ENCODE results near the gene SLC35F3. TPM values are rescaled to one million over a fixed set of nuclear protein-coding genes. Genes with fewer than 3 reads are reported as not detected.

Gene SLC35F3
- total RNA-seq, 1 donor from 2014 or later: 0.36 TPM

- no peak overlapping the region for H3K27ac Mint-ChIP-seq (ENCODE audit: unreplicated experiment)
- TF ChIP-seq, protein P1, sequence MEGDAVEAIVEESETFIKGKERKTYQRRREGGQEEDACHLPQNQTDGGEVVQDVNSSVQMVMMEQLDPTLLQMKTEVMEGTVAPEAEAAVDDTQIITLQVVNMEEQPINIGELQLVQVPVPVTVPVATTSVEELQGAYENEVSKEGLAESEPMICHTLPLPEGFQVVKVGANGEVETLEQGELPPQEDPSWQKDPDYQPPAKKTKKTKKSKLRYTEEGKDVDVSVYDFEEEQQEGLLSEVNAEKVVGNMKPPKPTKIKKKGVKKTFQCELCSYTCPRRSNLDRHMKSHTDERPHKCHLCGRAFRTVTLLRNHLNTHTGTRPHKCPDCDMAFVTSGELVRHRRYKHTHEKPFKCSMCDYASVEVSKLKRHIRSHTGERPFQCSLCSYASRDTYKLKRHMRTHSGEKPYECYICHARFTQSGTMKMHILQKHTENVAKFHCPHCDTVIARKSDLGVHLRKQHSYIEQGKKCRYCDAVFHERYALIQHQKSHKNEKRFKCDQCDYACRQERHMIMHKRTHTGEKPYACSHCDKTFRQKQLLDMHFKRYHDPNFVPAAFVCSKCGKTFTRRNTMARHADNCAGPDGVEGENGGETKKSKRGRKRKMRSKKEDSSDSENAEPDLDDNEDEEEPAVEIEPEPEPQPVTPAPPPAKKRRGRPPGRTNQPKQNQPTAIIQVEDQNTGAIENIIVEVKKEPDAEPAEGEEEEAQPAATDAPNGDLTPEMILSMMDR (IDR thresholded peaks at IDR 0.05; ENCODE audit: unreplicated experiment): no peak
- no peaks in the 10 kb centered on the region for H3K36me3 Mint-ChIP-seq (ENCODE audit: low read depth, unreplicated experiment)
- no peak overlapping the region for H3K4me3 Mint-ChIP-seq (ENCODE audit: unreplicated experiment)
- H3K27me3 Mint-ChIP-seq (ENCODE audit: unreplicated experiment): no peaks in the 10 kb centered on the region
- peaks cover 8% of the 10 kb centered on the region for H3K4me1 Mint-ChIP-seq (ENCODE audit: unreplicated experiment)
- no peak for DNase-seq (ENCODE audit: low spot score)
- no peaks in the 10 kb centered on the region for H3K9me3 Mint-ChIP-seq (ENCODE audit: unreplicated experiment)
These were observed 79.3 kb downstream of the SLC35F3 start for GRCh38 chr1:233983811-233984210.

GRCh38 chr1:233988963-233989696 lies 84.7 kb downstream of the SLC35F3 start:
- TF ChIP-seq, protein P1 (IDR thresholded peaks at IDR 0.05; ENCODE audit: unreplicated experiment): no peak
- no peak overlapping the region for H3K27ac Mint-ChIP-seq (ENCODE audit: unreplicated experiment)
- no peaks in the 10 kb centered on the region for H3K9me3 Mint-ChIP-seq (ENCODE audit: unreplicated experiment)
- peaks cover 7% of the 10 kb centered on the region for H3K4me1 Mint-ChIP-seq (ENCODE audit: unreplicated experiment)
- H3K36me3 Mint-ChIP-seq (ENCODE audit: low read depth, unreplicated experiment): no peaks in the 10 kb centered on the region
- no peak for DNase-seq (ENCODE audit: low spot score)
- no peak overlapping the region for H3K4me3 Mint-ChIP-seq (ENCODE audit: unreplicated experiment)
- H3K27me3 Mint-ChIP-seq (ENCODE audit: unreplicated experiment): no peaks in the 10 kb centered on the region

GRCh38 chr1:233990486-233990885 lies 86.0 kb downstream of the SLC35F3 start:
- no peaks in the 10 kb centered on the region for H3K9me3 Mint-ChIP-seq (ENCODE audit: unreplicated experiment)
- no peaks in the 10 kb centered on the region for H3K4me1 Mint-ChIP-seq (ENCODE audit: unreplicated experiment)
- no peak overlapping the region for H3K4me3 Mint-ChIP-seq (ENCODE audit: unreplicated experiment)
- TF ChIP-seq, protein P1 (IDR thresholded peaks at IDR 0.05; ENCODE audit: unreplicated experiment): no peak
- H3K27me3 Mint-ChIP-seq (ENCODE audit: unreplicated experiment): no peaks in the 10 kb centered on the region
- DNase-seq (ENCODE audit: low spot score): no peak
- H3K27ac Mint-ChIP-seq (ENCODE audit: unreplicated experiment): no peak overlapping the region
- H3K36me3 Mint-ChIP-seq (ENCODE audit: low read depth, unreplicated experiment): no peaks in the 10 kb centered on the region

- Mint-ChIP-seq H3K36me3 (ENCODE audit: low read depth, unreplicated experiment) (no peaks in the 10 kb centered on the region), H3K27ac (ENCODE audit: unreplicated experiment) (no peak overlapping the region), H3K4me1 (ENCODE audit: unreplicated experiment) (no peaks in the 10 kb centered on the region), H3K4me3 (ENCODE audit: unreplicated experiment) (no peak overlapping the region), H3K9me3 (ENCODE audit: unreplicated experiment) (no peaks in the 10 kb centered on the region), H3K27me3 (ENCODE audit: unreplicated experiment) (no peaks in the 10 kb centered on the region)
- TF ChIP-seq, protein P1 (IDR thresholded peaks at IDR 0.05; ENCODE audit: unreplicated experiment): no peak
- DNase-seq (ENCODE audit: low spot score): no peak
These were observed 89.2 kb downstream of the SLC35F3 start for GRCh38 chr1:233993651-233994050.

DNA sequence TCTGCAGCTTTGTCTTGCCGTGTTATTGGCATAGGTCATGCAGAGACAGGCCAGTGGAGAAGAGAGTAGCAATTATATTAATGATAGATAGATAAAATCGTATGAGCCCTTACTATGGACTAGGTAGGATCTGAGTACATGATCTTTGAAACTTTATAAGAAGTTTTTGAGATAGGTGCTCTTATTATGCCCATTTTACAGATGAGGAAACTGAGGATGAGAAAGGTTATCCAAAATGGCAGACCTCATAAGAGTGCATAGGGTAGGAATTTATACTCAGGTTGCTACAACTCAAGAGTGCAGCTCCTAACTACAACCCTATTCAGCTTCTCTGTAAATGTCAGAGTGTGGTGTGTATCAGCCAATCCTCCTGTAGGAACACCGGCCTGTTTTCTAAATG lies 89.6 kb downstream of the SLC35F3 start:
- H3K36me3 Mint-ChIP-seq (ENCODE audit: low read depth, unreplicated experiment): no peaks in the 10 kb centered on the region
- peaks cover under 1% of the 10 kb centered on the region for H3K4me1 Mint-ChIP-seq (ENCODE audit: unreplicated experiment)
- TF ChIP-seq, protein P1 (IDR thresholded peaks at IDR 0.05; ENCODE audit: unreplicated experiment): no peak
- no peaks in the 10 kb centered on the region for H3K27me3 Mint-ChIP-seq (ENCODE audit: unreplicated experiment)
- DNase-seq (ENCODE audit: low spot score): no peak
- H3K27ac Mint-ChIP-seq (ENCODE audit: unreplicated experiment): no peak overlapping the region
- no peak overlapping the region for H3K4me3 Mint-ChIP-seq (ENCODE audit: unreplicated experiment)
- H3K9me3 Mint-ChIP-seq (ENCODE audit: unreplicated experiment): no peaks in the 10 kb centered on the region
